B cell (primary cell): ENCODE results near the gene KRTAP2-3. TPM values are rescaled to one million over a fixed set of nuclear protein-coding genes. Genes with fewer than 3 reads are reported as not detected.
"Not testable (repeated sequence)": the region's sequence is repeated elsewhere in the genome, so short reads cannot be mapped to it uniquely, and the experiment has no call there.

Source experiments
- ATAC-seq: fragments of 200-7000 bp; cut with Tn5 transposase; one replicate; pipeline ENCODE4 v1.10.0; 2021; ENCODE audit warnings: low read depth, mild to moderate bottlenecking, moderate number of reproducible peaks, moderate library complexity
- CTCF ChIA-PET: fragments of 350-600 bp; sonication (Branson Sonifier 250); formaldehyde crosslinking; loops from one replicate; lab custom pipeline; 2021; ENCODE audit warnings: antibody characterized with exemption, inconsistent platforms; lab: Charles Lee
- POLR2A ChIA-PET: fragments of 350-600 bp; sonication (Branson Sonifier 250); formaldehyde crosslinking; loops from one replicate; lab custom pipeline; 2021; ENCODE audit warnings: antibody characterized with exemption; lab: Charles Lee
- DNase-seq: peaks from one replicate; pipeline ENCODE4 v3.0.0; 2013
- H2AFZ ChIP-seq: 2 replicates; pipeline ENCODE4 v1.6.1; 2012; ENCODE audit warnings: mild to moderate bottlenecking, low read depth, low read length; ENCODE audit not compliant: insufficient read depth, poor library complexity, severe bottlenecking
- H3K27ac ChIP-seq, 2 donors: 1 replicate in 1 of 2; 2 replicates in 1 of 2; pipeline ENCODE4 v1.5.1; 2012 to 2013; ENCODE audit warnings: low read length in 2 of 2, mild to moderate bottlenecking in 2 of 2, moderate library complexity in 1 of 2
- H3K27me3 ChIP-seq, 4 experiments: fragments of 200-600 bp in 1 of 4; sonication (generic) in 1 of 4; replicated peaks in 1 of 4; 1 replicate in 2 of 4; 2 replicates in 2 of 4; pipeline versions ENCODE4 v1.6.1 to v1.7.0; 2013 to 2016; ENCODE audit warnings: low read length in 3 of 4, mild to moderate bottlenecking in 2 of 4, mixed read lengths in 1 of 4, moderate library complexity in 1 of 4; ENCODE audit not compliant: insufficient read depth in 4 of 4, control insufficient read depth in 3 of 4; ENCODE audit errors: control extremely low read depth in 1 of 4
- H3K36me3 ChIP-seq, 2 experiments: replicated peaks in 1 of 2; 1 replicate in 1 of 2; 2 replicates in 1 of 2; pipeline versions ENCODE4 v1.6.1 to v1.7.1; 2013; ENCODE audit warnings: low read length in 1 of 2; ENCODE audit not compliant: insufficient read depth in 2 of 2, control insufficient read depth in 1 of 2; ENCODE audit errors: control extremely low read depth in 1 of 2, extremely low read depth in 1 of 2
- H3K4me1 ChIP-seq, 2 donors: fragments of 200-600 bp in 1 of 2; sonication (generic) in 1 of 2; 1 replicate in 1 of 2; 2 replicates in 1 of 2; pipeline versions ENCODE4 v1.5.1 to v1.6.1; 2013 to 2017; ENCODE audit warnings: low read length in 2 of 2; ENCODE audit not compliant: control insufficient read depth in 2 of 2, insufficient read depth in 2 of 2
- H3K4me2 ChIP-seq: replicated peaks from 2 replicates; pipeline ENCODE3; 2012; ENCODE audit warnings: mild to moderate bottlenecking, low read depth, low read length; ENCODE audit not compliant: poor library complexity, severe bottlenecking
- H3K4me3 ChIP-seq, 5 experiments: fragments of 200-600 bp in 1 of 5; sonication (generic) in 1 of 5; 1 replicate in 3 of 5; 2 replicates in 2 of 5; pipeline versions ENCODE4 v1.5.1 to v1.7.0; 2011 to 2016; ENCODE audit warnings: low read length in 4 of 5, mild to moderate bottlenecking in 4 of 5, low read depth in 2 of 5, control low read depth in 1 of 5, moderate library complexity in 1 of 5; ENCODE audit not compliant: insufficient read depth in 1 of 5; ENCODE audit errors: control extremely low read depth in 1 of 5, extremely low read depth in 1 of 5
- H3K79me2 ChIP-seq: fragments of 200-600 bp; sonication (generic); one replicate; pipeline ENCODE4 v1.6.0; 2016; ENCODE audit warnings: low read length; ENCODE audit not compliant: control insufficient read depth, insufficient read depth
- H3K9ac ChIP-seq: fragments of 200-600 bp; sonication (generic); 2 replicates; pipeline ENCODE4 v1.6.1; 2017; ENCODE audit warnings: mild to moderate bottlenecking, low read length, moderate library complexity
- H3K9me3 ChIP-seq, 3 donors: one replicate each; pipeline versions ENCODE4 v1.6.1 to v1.7.1; 2013; ENCODE audit warnings: low read length in 2 of 3; ENCODE audit not compliant: control insufficient read depth in 2 of 3, insufficient read depth in 1 of 3; ENCODE audit errors: control extremely low read depth in 1 of 3
- H4K20me1 ChIP-seq: 2 replicates; pipeline ENCODE4 v1.6.0; 2012; ENCODE audit warnings: mild to moderate bottlenecking, low read length; ENCODE audit not compliant: insufficient read depth, control insufficient read depth, poor library complexity, severe bottlenecking
- H3K27ac Mint-ChIP-seq: one replicate; pipeline ENCODE4 v1.8.0; 2021; ENCODE audit warnings: mixed read lengths
- H3K27me3 Mint-ChIP-seq: one replicate; pipeline ENCODE4 v1.8.0; 2021; ENCODE audit warnings: mixed read lengths
- H3K4me1 Mint-ChIP-seq: one replicate; pipeline ENCODE4 v1.8.0; 2021; ENCODE audit warnings: mixed read lengths
- H3K4me3 Mint-ChIP-seq: one replicate; pipeline ENCODE4 v1.8.0; 2021; ENCODE audit warnings: mixed read lengths
- H3K9me3 Mint-ChIP-seq: one replicate; pipeline ENCODE4 v1.8.0; 2022; ENCODE audit warnings: mixed read lengths; ENCODE audit not compliant: insufficient read depth
- CTCF ChIP-seq: fragments of 200-600 bp; IDR thresholded peaks from one replicate; pipeline ENCODE4 v1.8.0; 2022; ENCODE audit warnings: antibody characterized with exemption, mild to moderate bottlenecking
- EZH2 ChIP-seq: IDR thresholded peaks from 2 replicates; pipeline ENCODE4 v1.6.1; 2012; ENCODE audit warnings: borderline replicate concordance, low read depth, mild to moderate bottlenecking, moderate library complexity, low read length; ENCODE audit not compliant: insufficient read depth, poor library complexity, severe bottlenecking
- WGBS: methylation state at CpG from one replicate; pipeline ENCODE4 v1.1.5; 2013; ENCODE audit warnings: missing lambda C conversion rate; ENCODE audit not compliant: insufficient coverage; 5-methylcytosine and 5-hydroxymethylcytosine counted together
- intact Hi-C: fragments of 100-400 bp; cut with micrococcal nuclease; formaldehyde crosslinking; loops from one replicate; pipeline ENCODE4 v1.10.0; 2022
- polyA plus RNA-seq: library from polyadenylated mRNA; depleted of rRNA; stranded (reverse); fragments of >200 nt; gene quantifications from 2 replicates; pipeline ENCODE4 v1.2.3, GENCODE V29; 2012
- total RNA-seq, 2 donors: library from RNA; stranded (reverse); fragments of 120-200 nt in 1 of 2; gene quantifications; 1 replicate in 1 of 2; 2 replicates in 1 of 2; pipeline versions ENCODE4 v1.2.3 to v1.2.4, GENCODE V29; 2013 to 2022

KRTAP2-3 gene
- total and polyA plus RNA-seq, 2 donors (not counting 1 experiment from before 2014, with no cell fraction given) = not detected

- no peak for ATAC-seq
- H3K4me1 Mint-ChIP-seq = no peaks in the 10 kb centered on the region
- no peak for DNase-seq
- H3K9ac ChIP-seq = no peak overlapping the region
- intact Hi-C loops = no loop called here
- WGBS = no CpG with 5 or more reads among the region's 5 CpGs
- H3K27me3 Mint-ChIP-seq = peaks cover 57% of the 10 kb centered on the region
- no peaks in the 10 kb centered on the region for H3K36me3 ChIP-seq
- peaks cover 0 to 2% (median 1%) of the 10 kb centered on the region in 3 donors for H3K9me3 ChIP-seq
- H2AFZ ChIP-seq = no peak overlapping the region
- no peaks in the 10 kb centered on the region for H3K79me2 ChIP-seq
- H3K4me3 Mint-ChIP-seq = no peak overlapping the region
- no peaks in the 10 kb centered on the region for H4K20me1 ChIP-seq
- CTCF ChIA-PET = no interaction called here
- H3K27ac ChIP-seq = no peak overlapping the region
- H3K4me2 ChIP-seq = no peak overlapping the region
- peaks cover 0 to 6% (median 1%) of the 10 kb centered on the region in 4 experiments for H3K27me3 ChIP-seq
- no peak overlapping the region for H3K4me3 ChIP-seq
- no peak overlapping the region for H3K27ac Mint-ChIP-seq
- POLR2A ChIA-PET = no interaction called here
- no peak for TF ChIP-seq CTCF
- TF ChIP-seq EZH2 = no peak
- H3K4me1 ChIP-seq = no peaks in the 10 kb centered on the region
- H3K9me3 Mint-ChIP-seq = no peaks in the 10 kb centered on the region
Observed at GRCh38 chr17:41058741-41059140, 1.2 kb downstream of the KRTAP2-3 start.

- WGBS = no CpG with 5 or more reads among the region's 1 CpG
- POLR2A ChIA-PET = no interaction called here
- DNase-seq (no peak), ATAC-seq (no peak)
- Histone ChIP-seq H2AFZ (no peak overlapping the region), H3K4me3 (no peak overlapping the region), H4K20me1 (no peaks in the 10 kb centered on the region), H3K4me2 (no peak overlapping the region), H3K36me3 (no peaks in the 10 kb centered on the region), H3K4me1 (no peaks in the 10 kb centered on the region), H3K9me3 (peaks cover 0 to 2% (median 1%) of the 10 kb centered on the region in 3 donors), H3K27ac (no peak overlapping the region), H3K79me2 (no peaks in the 10 kb centered on the region), H3K27me3 (peaks cover 0 to 6% (median 0%) of the 10 kb centered on the region in 4 experiments), H3K9ac (no peak overlapping the region)
- no peak overlapping the region for H3K27ac Mint-ChIP-seq
- H3K9me3 Mint-ChIP-seq = no peaks in the 10 kb centered on the region
- peaks cover 64% of the 10 kb centered on the region for H3K27me3 Mint-ChIP-seq
- intact Hi-C loops = no loop called here
- CTCF ChIA-PET = no interaction called here
- TF ChIP-seq CTCF (no peak), EZH2 (no peak)
- no peak overlapping the region for H3K4me3 Mint-ChIP-seq
- no peaks in the 10 kb centered on the region for H3K4me1 Mint-ChIP-seq
Observed at GRCh38 chr17:41057547-41057946, 2.4 kb downstream of the KRTAP2-3 start.

GRCh38 chr17:41055130-41055529 lies 4.8 kb downstream of the KRTAP2-3 start, which contains the start of gene KRTAP2-2:
TSS of gene KRTAP2-2 (minus strand) at chr17:41055230. CDS start at chr17:41055211, 19 bp downstream.
- H3K9me3 Mint-ChIP-seq, H3K4me2 ChIP-seq, H3K27ac ChIP-seq, H3K9me3 ChIP-seq, H3K4me1 ChIP-seq, H3K4me3 Mint-ChIP-seq, H3K9ac ChIP-seq, DNase-seq, ATAC-seq, H3K27me3 ChIP-seq, H3K36me3 ChIP-seq, POLR2A ChIA-PET, H2AFZ ChIP-seq, H3K4me3 ChIP-seq, H4K20me1 ChIP-seq, H3K4me1 Mint-ChIP-seq, H3K27ac Mint-ChIP-seq, H3K79me2 ChIP-seq, CTCF ChIA-PET, intact Hi-C loops: not testable (repeated sequence)
- no CpG with 5 or more reads among the region's 6 CpGs for WGBS
- peaks cover 53% of the 10 kb centered on the region for H3K27me3 Mint-ChIP-seq
